GM18507 (cell line): ENCODE results near the gene SFTPD.
"Not testable (repeated sequence)": the region's sequence is repeated elsewhere in the genome, so short reads cannot be mapped to it uniquely, and the experiment has no call there.

Experiments
- DNase-seq: peaks from one replicate; pipeline ENCODE4 v3.0.0; 2011; ENCODE audit warnings: low read depth; ENCODE audit not compliant: insufficient read length; ENCODE audit errors: extremely low spot score
- FAIRE-seq: peaks from 2 replicates; lab custom pipeline; 2011; peaks lifted over from hg19 to GRCh38; lab: Jason Lieb, UNC

Gene SFTPD

GRCh38 chr10:79928028-79928583, 20.8 kb downstream of the SFTPD start:
- FAIRE-seq: no peak

GRCh38 chr10:79927111-79927828, 21.6 kb downstream of the SFTPD start:
- no peak for FAIRE-seq
- DNase-seq: no peak

More at GRCh38 chr10:79928028-79928583, 20.8 kb downstream of the SFTPD start:
- DNase-seq: no peak

GRCh38 chr10:79926037-79926436, 22.9 kb downstream of the SFTPD start:
- no peak for FAIRE-seq

GRCh38 chr10:79925614-79926013, 23.3 kb downstream of the SFTPD start:
- DNase-seq: no peak
- no peak for FAIRE-seq

More at GRCh38 chr10:79926037-79926436, 22.9 kb downstream of the SFTPD start:
- DNase-seq: no peak

GRCh38 chr10:79923669-79924068, 25.2 kb downstream of the SFTPD start:
- no peak for DNase-seq
- no peak for FAIRE-seq

DNA sequence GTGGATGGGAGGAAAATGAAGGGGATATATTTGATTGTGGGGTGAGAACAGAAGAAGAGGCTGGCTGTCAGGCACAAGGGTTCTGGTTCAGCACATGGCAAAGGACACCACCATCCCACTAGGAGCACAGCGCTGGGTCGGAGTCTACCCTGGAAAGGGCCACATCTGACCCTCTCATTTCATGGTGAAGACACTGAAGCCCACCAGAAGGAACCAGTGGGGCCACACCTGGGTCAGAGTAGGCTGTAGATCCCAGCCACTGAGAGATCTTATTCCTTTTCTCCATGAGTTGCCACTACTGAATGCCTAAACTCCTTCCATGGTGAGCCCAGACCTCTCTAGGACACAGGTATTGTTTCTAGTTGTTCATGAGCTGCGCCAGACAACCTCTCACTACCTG, 25.8 kb downstream of the SFTPD start:
- DNase-seq: no peak
- FAIRE-seq: no peak

DNA sequence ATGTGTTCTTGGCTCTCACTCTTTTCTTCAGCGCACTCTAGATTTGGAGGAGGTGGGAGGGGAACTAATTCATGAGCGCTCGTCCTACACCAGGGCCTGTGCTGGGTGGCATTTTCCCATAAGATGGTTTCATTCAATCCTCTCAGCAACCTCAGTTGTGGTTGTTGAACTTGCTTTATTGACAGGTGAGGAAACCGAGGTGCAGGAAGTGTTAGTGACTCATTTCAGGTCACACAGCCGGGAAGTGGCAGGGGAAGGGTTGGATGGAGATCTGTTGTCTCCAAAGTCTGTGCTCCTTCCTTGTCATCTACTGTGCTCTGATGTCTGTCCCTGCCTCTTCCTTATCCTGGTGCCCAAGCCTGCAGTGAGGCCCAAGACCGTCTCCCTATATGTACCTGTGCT, 26.9 kb downstream of the SFTPD start:
- DNase-seq, FAIRE-seq: not testable (repeated sequence)

DNA sequence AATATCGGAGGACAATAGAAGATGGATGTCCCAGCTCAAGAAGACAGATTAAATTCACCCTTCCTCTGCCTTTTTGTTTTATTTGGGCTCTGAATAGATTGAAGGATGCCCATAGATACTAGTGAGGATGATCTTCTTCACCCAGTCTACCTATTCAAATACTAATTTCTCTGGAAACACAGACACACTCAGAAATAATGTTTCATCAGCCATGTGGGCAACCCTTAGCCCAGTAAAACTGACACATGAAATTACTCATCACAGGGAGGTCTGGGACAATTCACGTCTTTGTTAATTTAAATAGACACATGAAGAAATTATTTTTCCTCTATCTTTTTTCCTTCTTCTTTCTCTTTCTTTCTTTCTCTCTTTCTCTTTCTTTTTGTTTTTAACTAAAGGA, 33.1 kb downstream of the SFTPD start:
- DNase-seq, FAIRE-seq: not testable (repeated sequence)

- DNase-seq, FAIRE-seq: not testable (repeated sequence)
These were observed 34.4 kb downstream of the SFTPD start for GRCh38 chr10:79914512-79914911.

DNA sequence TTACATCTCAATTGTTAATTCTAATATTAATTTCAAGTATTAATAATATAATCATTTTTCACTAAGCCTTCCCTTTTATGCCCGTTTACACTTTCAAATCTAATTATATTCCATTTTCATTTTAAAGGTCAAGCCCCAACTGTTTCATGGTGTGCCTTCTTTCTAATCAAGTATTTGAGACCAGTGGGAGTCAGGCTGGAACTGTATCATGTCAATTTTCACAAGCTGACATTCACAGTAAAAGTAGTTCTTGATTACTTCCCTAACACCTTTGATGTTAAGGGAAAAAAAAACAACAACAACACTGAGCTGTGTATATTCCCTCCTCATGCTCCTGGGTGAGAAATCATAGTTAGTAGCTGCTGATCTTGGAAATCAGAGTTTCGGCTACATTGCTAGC, 38.1 kb downstream of the SFTPD start:
- no peak for DNase-seq
- no peak for FAIRE-seq

GRCh38 chr10:79910344-79910743, 38.6 kb downstream of the SFTPD start:
- DNase-seq: no peak
- no peak for FAIRE-seq

GRCh38 chr10:79905322-79906314, 43.3 kb downstream of the SFTPD start:
- DNase-seq (no peak), FAIRE-seq (peak; percentile 46)

DNA sequence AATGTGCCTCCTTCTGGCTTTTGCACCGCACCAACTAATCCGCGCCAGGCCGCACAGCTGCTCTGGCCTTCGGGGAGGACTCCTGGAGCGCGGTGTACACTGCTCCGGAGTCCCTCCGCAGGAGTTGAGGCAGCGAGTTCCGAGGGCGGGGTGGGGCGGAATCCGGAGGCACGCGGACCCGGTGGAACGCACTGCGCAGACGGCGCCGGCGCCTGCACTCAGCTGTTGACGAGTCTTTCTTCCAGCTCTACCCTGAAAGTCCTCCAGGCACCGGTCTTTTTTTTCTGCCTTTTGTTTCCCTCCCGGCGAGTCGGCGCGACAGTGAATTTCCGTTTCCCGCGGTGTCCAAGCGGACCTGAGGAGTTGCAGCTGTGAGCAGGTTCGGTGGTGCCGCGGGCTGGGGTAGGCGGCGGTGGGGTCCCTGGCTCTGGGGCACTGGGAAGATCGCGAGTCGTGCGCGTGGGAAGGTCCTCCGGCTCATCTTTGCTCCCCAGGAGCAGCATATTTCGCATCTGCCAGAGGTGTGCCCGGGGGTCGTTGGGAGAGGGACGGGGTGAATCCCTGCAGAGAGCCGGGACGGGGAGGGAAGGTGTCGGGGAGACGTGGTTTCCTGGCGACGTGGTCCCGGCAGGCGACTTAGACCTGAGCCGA, 44.1 kb downstream of the SFTPD start:
- no peak for FAIRE-seq

GRCh38 chr10:79901571-79901970, 47.3 kb downstream of the SFTPD start:
- DNase-seq, FAIRE-seq: not testable (repeated sequence)

More for the DNA sequence above, 44.1 kb downstream of the SFTPD start:
- no peak for DNase-seq

- DNase-seq (no peak), FAIRE-seq (no peak)
These were observed 50.1 kb downstream of the SFTPD start for GRCh38 chr10:79898597-79899325.

DNA sequence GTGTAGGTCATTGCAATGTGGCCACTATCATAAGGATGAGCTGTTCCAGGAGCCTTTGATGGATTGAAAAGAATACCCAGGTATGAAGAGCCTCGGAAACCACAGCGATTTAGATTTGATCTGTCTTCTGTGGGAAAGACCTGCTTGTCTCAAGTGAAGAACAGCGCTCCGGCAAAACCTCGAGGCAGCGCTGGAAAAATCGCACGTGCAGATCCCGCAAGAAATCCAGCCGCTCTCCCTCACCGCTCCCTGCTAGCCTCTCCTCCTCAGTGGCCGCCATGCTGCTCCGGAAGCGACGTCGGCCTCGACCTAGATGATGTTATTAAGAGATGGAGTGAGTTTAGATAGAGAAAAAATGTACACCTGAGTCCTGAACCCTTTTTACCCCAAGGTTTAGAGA, 56.0 kb downstream of the SFTPD start:
- FAIRE-seq, DNase-seq: not testable (repeated sequence)

GRCh38 chr10:79890469-79890868, 58.4 kb downstream of the SFTPD start:
- DNase-seq (no peak), FAIRE-seq (no peak)

DNA sequence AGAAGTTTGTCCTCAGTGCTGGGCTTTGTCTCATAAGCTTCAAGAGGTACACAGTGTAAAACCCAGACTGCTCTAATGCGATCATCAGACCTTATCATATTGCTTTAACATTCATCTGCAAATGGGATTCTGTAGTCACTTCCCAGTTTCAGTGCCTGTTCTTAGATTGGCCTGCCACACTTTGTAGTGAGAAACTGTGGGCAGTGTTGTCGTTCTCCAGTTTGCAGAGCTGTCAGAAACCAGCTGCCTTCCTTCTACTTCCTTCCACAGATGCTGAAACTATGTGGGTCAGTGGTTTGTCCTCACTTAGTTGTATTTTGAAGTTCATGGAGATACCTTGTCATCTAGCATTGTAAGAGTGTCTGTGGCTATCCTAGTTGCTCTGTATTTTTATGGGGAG, 59.9 kb downstream of the SFTPD start:
- DNase-seq: not testable (repeated sequence)
- FAIRE-seq: peak; percentile 72
